Measurements from ENCODE around the gene GABRB3.

DNA sequence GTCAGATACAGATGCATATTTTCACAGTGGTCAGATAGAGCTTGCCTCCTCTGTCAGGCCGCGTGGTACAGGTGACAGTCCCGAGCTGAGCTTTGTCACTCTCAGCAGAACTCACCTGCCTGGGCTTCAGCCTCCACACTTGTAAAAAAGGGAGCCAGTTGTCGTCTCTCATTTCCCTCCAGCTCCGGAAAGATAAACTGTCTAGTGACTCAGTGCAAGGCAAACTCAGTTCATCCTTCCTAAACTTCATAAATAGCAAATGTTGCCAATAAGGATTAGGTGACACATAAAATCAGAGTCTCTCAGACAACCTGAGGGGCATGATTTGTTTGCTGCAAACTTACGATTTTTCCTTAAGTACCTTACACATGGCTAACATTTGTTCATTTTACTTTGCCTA lies 116.8 kb downstream of the GABRB3 start:
- TF ChIP-seq, protein P1, sequence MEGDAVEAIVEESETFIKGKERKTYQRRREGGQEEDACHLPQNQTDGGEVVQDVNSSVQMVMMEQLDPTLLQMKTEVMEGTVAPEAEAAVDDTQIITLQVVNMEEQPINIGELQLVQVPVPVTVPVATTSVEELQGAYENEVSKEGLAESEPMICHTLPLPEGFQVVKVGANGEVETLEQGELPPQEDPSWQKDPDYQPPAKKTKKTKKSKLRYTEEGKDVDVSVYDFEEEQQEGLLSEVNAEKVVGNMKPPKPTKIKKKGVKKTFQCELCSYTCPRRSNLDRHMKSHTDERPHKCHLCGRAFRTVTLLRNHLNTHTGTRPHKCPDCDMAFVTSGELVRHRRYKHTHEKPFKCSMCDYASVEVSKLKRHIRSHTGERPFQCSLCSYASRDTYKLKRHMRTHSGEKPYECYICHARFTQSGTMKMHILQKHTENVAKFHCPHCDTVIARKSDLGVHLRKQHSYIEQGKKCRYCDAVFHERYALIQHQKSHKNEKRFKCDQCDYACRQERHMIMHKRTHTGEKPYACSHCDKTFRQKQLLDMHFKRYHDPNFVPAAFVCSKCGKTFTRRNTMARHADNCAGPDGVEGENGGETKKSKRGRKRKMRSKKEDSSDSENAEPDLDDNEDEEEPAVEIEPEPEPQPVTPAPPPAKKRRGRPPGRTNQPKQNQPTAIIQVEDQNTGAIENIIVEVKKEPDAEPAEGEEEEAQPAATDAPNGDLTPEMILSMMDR (IDR thresholded peaks at IDR 0.05) = no peak
- no peak for TF ChIP-seq EP300 (IDR thresholded peaks at IDR 0.05)
- TF ChIP-seq POLR2A (IDR thresholded peaks at IDR 0.05) = no peak

Measured in tibial nerve (tissue), 4 donors.